CD4-positive, alpha-beta T cell treated with Interleukin-4 for 1 hour (primary cell): Measurements from ENCODE around the gene SH3BP4.
A peak's percentile ranks its signal among the peaks of the same experiment; 100 is the strongest.

Experiments
- DNase-seq, 2 donors: peaks; one replicate each; pipeline ENCODE4 v3.0.0-alpha.2; 2020 to 2022

The SH3BP4 gene, protein sequence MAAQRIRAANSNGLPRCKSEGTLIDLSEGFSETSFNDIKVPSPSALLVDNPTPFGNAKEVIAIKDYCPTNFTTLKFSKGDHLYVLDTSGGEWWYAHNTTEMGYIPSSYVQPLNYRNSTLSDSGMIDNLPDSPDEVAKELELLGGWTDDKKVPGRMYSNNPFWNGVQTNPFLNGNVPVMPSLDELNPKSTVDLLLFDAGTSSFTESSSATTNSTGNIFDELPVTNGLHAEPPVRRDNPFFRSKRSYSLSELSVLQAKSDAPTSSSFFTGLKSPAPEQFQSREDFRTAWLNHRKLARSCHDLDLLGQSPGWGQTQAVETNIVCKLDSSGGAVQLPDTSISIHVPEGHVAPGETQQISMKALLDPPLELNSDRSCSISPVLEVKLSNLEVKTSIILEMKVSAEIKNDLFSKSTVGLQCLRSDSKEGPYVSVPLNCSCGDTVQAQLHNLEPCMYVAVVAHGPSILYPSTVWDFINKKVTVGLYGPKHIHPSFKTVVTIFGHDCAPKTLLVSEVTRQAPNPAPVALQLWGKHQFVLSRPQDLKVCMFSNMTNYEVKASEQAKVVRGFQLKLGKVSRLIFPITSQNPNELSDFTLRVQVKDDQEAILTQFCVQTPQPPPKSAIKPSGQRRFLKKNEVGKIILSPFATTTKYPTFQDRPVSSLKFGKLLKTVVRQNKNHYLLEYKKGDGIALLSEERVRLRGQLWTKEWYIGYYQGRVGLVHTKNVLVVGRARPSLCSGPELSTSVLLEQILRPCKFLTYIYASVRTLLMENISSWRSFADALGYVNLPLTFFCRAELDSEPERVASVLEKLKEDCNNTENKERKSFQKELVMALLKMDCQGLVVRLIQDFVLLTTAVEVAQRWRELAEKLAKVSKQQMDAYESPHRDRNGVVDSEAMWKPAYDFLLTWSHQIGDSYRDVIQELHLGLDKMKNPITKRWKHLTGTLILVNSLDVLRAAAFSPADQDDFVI

GRCh38 chr2:234951664-234952269 is at the start of gene SH3BP4:
Gene SH3BP4, plus strand, starts transcription at chr2:234952017. Its CDS starts 82,986 bp downstream, at chr2:235035003.
- peak; percentile 6 to 43 for DNase-seq

- no peak for DNase-seq
These were observed 47.0 kb upstream of the SH3BP4 start for GRCh38 chr2:234904785-234905184.

- DNase-seq, result no peak
These were observed 46.1 kb upstream of the SH3BP4 start for GRCh38 chr2:234905547-234906265.

GRCh38 chr2:234910186-234910679 is 41.6 kb upstream of the SH3BP4 start:
- DNase-seq, result no peak

- DNase-seq, result no peak
These were observed 40.5 kb upstream of the SH3BP4 start for GRCh38 chr2:234911271-234911670.

GRCh38 chr2:234912437-234912836 is 39.4 kb upstream of the SH3BP4 start:
- no peak for DNase-seq

GRCh38 chr2:234913208-234913626 is 38.6 kb upstream of the SH3BP4 start:
- DNase-seq, result no peak

DNA sequence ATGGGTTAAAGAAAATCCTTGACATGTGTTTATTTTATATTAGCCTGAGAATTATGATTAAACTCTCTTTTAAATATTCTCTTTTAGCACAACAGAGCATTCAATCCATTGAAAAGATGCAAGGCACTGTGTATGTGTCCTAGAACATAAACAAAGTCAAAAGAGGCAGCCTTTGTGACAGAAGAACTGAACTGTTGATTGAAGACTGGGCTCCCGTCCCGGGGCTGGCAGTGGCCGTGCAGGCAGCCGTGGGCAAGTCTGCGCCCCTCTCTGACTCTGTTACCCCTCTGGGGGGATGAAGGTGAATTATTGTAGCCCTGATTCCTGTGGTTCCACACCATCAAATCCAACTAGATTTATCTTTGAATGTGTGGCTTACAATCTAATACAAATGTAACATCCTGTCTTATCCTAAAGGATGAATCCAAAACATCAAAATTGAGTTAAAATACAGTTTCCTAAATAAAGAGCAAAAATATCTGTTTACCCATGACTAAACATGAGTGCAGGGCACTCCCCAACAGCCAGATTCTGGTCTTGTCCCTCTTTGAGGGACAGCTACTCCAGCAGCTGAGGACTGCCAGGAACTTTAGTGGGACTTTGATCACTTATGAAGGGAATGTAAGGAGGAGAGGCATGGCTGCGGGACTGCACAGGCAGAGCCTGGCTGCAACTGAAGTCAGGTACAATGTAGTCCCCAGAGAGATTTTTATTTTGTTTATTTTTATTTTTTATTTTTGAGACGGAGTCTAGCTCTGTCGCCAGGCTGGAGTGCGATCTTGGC is 37.3 kb upstream of the SH3BP4 start:
- DNase-seq, result no peak

- no peak for DNase-seq
These were observed 35.1 kb upstream of the SH3BP4 start for GRCh38 chr2:234916674-234917073.

DNA sequence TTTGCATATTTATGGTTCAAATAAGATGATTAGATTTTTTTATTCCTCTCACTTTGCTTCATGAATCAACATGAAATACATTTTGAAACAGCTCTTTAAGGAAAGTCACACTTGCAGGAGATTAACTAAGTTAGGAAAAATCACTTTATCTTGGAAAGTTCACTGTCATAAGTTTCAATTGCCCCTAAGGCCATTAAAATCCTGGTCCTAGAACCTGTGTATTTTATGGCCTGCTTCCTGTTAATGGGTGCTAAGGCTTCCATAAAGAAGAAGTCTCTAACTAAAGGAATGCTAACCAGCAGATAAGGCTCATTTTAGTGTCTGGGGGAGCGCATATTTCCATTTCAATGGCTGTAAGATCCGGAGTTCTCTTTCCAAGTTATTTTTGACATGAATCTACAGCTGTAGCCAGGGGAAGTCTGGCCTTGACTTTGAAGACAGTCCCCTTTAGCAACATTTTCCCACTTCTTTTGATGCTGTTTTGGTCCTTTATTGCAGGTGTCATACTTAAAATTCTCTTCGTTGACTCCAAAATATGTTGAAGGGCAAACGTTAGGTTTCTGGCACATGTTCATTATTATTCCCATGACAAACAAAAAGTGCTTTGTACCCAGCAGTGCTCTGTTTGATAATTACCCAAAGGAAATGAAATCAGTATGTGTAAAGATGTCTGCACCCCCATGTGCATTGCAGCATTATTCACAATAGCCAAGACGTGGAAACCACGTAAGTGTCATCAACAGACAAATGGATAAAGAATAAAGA is 34.4 kb upstream of the SH3BP4 start:
- no peak for DNase-seq

- DNase-seq, result no peak
These were observed 32.1 kb upstream of the SH3BP4 start for GRCh38 chr2:234919711-234920110.

- DNase-seq, result no peak
These were observed 31.0 kb upstream of the SH3BP4 start for GRCh38 chr2:234920836-234921235.

DNA sequence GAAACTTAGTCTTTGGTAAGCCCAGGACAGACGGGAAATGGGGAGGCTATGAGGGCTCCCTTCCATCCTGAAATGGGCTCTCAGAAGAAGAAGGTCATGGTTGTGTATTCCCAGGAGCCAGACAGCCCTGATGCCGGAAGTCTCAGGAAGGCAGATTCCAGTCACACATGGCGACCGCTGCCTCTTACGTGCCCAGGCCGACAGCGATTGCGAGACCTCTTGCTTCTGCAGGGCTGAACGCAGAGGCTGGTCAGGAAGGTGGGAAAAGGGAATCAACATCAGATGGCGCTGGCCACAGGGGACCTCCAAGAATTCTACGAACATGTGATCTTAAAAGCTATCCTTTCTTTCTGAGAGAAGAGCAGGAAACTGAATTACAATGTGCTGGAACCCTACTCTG is 22.8 kb upstream of the SH3BP4 start:
- no peak for DNase-seq

DNA sequence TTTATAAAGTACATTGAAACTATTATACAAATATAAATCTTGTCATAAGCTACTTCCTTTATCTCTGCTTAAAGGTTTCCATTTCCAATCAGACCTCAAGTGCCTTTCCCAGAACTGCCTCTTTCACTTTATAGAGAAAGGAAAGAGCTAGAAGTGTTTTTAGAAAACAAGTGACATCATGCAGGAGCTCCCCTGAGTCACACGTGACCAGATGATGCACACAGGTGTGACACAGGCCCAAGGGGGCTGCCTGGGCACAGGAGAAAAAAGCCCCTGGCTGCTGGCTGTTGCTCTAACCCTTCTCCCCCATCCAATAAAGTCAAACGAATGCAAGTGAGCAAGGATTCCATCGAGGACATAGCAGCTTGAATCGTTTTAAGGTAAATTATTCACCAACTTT is 21.4 kb upstream of the SH3BP4 start:
- no peak for DNase-seq

DNA sequence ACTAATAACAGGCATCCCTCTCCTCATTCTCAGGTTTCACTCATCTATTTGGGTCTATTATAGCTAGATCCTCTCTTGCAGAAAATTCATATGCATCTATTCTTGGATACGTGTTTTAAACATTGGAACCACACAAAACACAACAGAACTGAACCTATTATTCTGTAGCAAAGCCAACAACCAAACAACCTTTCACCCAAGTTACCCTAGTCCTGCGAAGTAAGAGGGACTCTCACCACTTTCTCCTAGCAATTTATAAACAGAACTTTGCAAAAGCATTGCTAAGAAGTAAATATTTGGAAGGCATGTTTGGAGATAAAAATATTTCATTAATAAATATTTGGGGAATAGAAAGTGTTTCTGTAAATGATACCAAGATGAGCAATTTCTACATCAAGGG is 20.4 kb upstream of the SH3BP4 start:
- DNase-seq, result no peak

DNA sequence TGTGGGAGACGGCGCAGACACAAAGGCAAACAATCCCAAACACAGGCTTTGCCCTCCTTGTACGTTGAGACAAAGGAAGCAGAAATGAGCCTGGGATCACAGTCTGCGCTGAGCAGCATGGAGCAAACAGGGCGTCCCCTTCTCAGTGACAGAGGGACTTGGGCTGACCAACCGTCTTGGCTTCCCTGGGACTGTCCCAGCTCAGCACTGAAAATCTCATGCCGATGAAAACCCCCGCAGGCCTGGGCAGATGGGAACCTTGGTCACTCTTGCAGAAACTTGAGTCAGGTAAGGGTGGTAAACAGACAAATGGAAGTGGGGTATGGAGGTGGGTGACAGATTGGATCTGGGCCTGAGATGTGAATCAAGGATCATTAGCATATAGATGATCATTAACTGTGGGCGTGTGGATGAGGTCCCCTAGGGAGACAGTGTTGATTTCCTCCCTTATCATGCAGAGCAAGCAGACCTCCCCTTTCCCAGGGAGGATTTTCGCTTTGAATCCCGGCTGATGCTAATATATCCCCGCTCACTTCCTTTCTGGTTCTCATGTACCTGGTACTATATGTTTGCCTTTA is 19.1 kb upstream of the SH3BP4 start:
- no peak for DNase-seq

GRCh38 chr2:234935311-234935710 is 16.5 kb upstream of the SH3BP4 start:
- DNase-seq, result no peak

- DNase-seq, result no peak
These were observed 12.2 kb upstream of the SH3BP4 start for GRCh38 chr2:234939576-234939975.

- DNase-seq, result no peak
These were observed 11.8 kb upstream of the SH3BP4 start for GRCh38 chr2:234939996-234940395.

DNA sequence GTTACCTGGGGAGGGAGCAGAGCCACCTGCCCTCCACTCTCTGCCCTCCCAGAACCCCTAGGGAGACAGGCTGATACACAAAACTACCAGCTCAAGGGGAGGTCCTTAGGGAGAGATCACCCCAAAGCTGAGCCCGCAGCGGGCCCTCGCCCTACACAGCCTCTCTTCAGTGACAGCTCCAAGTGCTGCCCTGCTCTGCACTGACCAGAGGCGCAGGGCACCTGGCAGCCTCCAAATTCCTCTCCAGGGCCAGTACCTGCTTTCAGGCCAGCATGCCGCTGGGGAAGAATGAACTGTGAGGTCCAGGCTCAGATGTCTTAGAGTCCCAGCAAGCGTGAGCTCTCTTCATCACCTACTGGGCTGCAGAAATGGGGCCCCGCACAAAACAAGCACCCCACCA is 11.3 kb upstream of the SH3BP4 start:
- no peak for DNase-seq
